HG02852 (cell line): Measurements from ENCODE around the gene CACNA2D1.
"Not testable (repeated sequence)": the region's sequence is repeated elsewhere in the genome, so short reads cannot be mapped to it uniquely, and the experiment has no call there.

Source experiments
- ATAC-seq: cut with Tn5 transposase; IDR thresholded peaks from one replicate; pipeline ENCODE4 v1.9.1; 2021; ENCODE audit warnings: mild to moderate bottlenecking, moderate library complexity; ENCODE audit not compliant: unreplicated experiment

The CACNA2D1 gene

DNA sequence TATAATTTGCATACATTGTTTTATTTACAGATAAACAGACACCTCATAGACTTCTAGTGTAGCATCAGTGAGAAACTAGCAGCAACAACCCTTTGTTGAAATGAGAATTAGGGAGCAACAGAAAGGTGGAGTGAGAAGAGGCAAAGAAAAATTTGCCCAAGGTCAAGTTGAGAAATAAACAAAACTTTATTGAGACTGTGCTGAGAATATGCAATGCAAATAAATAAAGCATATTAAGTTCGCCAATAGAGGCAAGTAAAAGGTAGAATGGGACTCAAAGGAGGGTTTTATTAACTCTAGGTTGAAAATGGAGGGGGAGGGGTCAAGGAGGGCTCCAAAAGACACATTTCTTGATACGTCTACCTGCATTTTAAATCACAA is 49.7 kb downstream of the CACNA2D1 start:
- no peak for ATAC-seq

DNA sequence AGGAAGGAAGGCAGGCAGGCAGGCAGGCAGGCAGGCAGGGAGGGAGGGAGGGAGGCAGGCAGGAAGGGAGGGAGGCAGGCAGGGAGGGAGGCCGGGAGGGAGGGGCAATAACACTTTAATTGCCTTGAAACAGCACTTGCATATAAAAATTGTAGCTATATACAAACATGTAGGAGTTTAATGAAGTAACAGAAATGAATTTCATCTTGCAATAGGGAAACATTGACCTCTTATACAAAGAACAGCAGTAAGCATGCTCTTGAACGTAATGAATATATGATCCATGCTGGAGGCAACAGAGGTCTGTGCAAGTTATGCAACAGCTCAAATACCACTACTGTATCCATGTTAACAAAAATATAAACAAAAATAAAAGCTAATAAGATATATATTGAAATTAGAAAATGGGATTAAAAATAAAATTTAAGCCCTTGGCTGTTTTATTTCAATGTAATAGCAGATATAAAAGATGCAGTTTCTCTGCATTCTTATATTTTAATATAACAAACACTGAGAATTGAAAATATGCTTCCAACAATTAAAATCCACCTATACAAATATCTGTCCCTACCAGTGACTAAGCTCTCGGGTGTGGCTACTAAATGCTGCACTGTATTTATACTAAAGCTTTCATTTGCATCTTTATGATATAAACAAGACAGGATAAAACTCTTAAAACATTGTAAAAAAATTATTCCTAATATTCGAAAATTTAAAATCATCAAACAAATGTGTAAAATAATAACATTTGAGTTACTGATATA is 50.3 kb downstream of the CACNA2D1 start:
- no peak for ATAC-seq

DNA sequence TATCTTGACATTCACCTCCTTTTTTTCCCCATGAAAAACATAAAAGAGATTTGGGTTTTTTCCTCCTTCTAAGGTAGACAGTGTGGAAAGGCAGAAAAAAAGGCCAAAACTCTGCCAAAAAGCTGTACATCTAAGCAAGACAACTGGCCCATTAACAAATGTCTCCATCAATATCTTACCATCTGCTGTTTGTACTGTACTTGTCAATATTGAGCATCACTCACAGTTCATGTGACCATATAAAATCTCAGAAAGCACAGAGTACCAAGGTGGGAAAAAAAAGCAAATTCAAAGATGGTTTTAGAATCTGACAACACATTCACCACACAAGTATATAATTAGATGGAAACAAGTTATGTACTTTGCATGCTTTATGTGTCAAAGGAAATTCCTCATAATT is 52.6 kb downstream of the CACNA2D1 start:
- no peak for ATAC-seq

DNA sequence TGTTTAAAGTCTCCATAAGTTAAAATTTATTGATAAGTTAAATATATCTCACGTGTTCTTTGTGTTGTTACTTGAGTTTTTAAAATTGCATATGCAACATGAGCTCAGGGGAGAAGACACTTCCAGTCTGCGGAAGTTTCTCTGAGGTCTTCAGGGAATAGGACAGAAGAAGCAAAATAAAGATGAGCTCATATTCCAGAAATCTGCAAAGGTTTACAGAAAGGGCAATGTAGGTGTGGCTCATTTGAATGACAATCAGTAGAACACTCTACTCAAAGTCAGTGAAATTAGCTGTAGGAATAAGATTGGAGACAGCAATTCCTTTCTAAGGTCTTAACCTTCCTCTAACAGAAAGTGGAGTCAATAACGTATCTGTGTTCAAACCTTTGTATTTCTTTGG is 53.7 kb downstream of the CACNA2D1 start:
- ATAC-seq: no peak

DNA sequence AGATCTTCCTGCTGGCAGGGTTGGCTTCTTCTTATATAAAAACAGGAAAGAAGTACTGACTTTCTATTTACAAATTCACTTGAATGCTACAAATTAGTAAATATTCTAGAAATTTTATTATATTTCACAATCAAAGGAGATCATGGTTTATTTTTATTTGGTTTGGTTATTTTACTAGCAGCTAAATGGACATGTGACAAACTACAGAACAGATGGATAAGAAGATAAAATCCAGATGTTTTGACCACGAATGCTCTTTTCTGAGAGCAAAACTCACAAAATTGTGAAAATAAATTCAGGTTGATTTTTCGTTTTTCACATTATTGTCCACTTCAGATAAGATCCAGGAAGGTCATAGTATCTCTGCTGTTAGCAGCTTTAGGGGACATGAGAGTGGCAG is 55.4 kb downstream of the CACNA2D1 start:
- ATAC-seq: no peak

DNA sequence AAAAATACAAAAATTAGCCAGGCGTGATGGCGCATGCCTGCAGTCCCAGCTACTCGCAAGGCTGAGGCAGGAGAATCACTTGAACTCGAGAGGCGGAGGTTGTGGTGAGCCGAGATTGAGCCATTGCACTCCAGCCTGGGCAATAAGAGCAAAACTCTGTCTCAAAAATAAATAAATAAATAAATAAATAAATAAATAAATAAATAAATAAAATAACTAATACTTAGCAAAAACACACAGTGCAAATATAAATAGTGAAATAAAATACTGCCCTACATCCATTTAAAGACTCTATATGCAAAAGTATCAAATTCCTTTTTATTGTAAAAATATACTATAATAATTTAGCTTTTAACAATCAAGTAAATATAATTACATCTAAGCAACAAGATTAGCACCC is 57.0 kb downstream of the CACNA2D1 start:
- not testable (repeated sequence) for ATAC-seq

DNA sequence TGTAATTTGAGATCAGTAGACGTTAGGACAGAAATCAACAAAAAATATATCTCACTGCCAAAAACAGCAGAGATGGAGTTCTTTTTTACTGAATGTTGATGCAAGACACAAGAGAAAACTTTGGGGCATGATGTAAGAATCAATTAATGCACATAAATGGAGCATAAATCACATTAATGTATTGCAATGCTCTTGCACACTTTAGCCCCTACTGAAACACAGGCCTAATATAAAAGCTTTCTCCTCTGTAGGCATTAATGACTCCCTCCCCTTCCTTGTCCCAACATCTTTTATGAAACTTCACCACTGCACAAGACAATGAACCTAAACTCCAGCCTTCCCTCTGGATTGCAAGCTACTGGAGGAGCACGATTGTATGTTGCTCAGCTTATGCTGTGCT is 58.8 kb downstream of the CACNA2D1 start:
- no peak for ATAC-seq

DNA sequence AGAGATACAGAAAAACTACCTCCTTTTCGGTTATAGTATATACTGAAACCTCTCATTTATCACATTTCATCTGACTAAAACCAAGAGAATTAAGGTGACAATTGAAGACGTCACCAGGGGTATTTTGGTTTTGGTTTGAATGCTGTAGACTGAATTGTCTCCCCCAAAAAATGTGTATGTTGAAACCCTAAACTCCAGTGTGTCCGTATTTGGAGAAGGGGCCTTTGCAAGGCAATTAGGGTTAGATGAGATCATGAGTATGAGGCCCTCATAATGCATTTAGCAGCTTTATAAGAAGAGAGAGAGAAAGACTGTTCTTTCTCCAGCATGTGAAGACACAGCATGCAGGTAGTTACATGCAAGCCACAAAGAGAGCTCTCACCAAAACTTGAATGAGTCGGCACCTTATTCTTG is 59.5 kb downstream of the CACNA2D1 start:
- peak; percentile 45 for ATAC-seq

DNA sequence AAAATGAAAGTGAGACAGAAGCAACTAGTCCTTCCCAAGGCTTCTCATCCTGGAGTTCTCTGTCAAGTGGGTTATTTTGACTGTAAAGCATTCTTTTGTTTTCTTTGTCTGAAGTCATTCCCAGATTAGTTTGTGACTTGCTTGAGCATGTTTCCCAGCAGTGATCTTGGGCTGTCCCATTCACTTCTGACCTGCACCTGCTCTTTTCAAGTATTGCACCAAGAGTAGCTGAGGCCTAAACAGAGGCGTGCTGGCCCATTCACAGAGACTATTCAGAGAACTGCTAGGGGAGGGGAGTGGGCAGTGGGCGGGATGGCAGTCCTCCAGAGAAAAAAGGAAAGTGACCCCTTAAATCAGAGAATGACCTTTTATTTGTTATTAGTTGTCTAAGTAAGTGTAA is 61.3 kb downstream of the CACNA2D1 start:
- ATAC-seq: no peak

DNA sequence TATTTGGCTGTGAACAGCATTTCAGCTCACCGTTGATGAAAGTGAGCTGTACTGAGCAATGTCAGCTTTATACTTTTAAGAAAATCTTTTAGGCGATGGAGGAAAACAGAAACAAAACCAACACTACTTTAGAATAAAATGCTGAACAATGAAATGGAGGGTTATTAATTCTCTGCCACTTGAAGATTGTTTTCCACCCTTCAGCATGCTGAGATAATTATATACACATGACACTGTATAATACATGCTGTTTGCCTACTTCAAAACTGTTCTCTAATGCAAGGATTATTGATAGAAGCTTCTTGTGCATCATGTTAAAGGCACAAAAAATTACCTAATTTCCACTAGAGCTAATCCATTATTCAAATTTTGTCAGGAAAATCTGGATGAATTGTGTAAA is 66.8 kb downstream of the CACNA2D1 start:
- no peak for ATAC-seq

DNA sequence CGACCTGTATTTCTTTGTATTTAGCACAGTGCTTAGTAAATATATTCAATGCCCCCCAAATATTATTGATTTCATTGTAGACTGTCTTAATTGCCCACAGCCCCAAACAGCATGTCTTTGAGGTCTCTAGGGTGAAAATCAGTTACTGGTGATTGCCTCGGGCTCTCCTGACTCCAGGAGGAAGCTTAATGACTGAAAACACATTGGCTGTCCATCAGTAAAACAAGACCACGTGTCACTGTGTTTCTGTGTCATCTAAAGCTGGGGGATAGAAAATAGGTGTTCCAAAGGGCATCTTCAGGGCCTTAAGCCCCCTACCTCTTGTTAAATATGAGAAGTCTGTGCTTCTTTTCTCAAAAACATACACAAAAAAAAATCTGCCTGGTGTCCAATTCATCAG is 67.9 kb downstream of the CACNA2D1 start:
- ATAC-seq: no peak

DNA sequence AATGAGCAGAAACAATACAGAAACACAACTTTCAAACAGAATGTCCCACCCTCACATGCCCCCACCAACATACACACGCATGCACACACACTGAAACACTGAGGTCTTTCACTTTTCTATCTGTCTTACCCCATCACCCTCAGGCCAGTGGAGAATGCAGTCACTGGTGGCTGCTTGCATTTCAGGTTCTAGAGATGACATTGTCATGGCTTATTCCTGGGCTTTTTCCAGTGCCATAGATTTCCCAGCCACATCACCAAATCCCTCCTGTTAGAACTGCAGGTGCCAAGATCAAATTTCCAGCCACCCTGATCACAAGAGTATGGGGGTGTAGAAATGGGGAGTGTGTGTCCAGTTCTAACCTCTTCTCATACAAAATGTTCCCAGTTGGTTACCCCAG is 68.4 kb downstream of the CACNA2D1 start:
- ATAC-seq: no peak

DNA sequence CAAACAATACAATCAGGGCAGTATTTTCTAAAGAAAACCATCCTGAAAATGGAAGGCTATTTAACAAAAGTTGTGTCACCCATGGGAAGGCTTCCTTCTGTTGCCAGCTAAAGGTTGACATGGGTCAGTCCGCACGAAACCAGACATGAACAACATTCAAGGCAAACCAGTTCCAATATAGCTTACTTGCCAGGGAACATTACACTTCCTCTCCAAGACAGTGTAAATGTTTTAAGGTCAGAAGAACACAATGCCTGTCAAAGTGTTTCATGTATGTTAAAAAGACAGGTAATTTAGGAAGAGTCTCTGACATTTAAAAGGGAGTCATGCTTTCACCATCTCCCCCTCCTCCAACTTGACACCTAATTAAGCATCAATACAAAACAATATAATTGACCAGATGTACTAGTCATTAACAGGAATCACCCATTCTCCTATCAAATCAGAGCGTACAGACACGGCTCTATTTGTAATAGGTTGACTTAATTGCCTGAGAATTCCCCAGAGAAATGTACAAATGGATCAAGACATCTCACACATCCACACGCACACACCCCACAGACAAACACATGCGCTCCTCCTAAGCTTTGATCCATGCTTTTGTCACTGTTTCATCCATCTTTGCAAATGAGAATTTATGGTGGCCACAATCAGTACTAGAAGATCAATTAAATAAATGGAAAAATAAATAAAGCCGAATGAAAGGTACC is 69.5 kb downstream of the CACNA2D1 start:
- no peak for ATAC-seq

DNA sequence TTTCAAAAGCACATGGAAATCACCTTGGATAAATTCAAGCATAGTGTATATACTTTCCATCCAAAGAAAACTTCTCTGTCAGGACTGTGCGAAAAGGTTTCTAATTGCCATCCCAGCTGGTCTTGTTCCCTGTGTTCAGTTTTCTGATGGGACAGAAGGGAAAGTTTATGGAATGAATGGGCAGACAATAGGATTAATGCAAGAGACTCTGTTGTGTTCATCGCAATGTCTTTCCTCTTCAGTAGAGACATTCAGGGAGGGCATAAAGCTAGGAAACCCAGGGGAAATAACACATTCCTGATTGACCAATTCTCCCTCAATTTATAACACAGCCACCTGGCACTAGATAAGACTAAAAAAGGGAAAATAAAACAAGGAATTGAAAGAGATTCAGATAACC is 78.9 kb downstream of the CACNA2D1 start:
- ATAC-seq: no peak

DNA sequence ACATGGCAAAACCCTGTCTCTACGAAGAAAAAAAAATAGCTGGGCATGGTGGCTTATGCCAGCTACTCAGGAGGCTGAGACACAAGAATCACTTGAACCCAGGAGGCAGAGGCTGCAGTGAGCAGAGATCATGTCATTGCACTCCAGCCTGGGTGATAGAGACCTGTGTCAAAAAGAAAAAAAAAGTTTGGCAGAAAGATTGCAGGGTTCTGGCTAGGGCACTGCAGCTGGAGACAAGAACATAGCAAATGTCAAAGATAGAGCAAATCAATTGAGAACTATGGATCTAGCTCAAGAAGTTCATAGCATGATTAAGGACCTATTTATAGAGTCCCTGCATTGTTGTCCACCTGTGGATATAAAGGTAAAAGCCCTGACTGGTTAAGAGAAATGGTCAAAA is 79.5 kb downstream of the CACNA2D1 start:
- ATAC-seq: no peak

DNA sequence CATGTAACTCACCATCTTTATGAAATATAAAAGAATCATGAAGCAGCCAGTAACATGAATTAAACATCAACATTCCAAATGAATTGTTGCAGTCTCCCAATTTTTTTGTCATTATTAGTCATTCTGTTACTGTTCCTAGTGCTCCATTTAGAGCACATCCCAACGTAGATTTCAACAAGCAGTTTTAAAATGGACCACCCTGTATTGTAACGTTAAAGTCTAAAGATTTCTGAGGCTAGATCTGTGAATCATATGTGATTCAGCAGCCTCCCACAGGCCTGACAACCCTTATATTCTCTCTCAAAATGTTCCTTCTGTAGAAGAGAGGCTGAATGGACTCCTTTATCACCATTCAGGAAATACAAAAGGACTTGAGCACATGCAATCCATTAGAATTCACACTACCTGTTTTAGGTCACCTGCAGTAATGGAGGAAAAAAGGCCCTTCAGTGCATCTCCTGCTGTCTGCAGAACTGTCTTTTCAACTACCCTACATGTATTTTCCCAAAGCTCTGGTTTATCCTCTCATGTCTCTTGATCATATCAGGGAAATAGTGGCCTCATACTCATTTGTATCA is 81.4 kb downstream of the CACNA2D1 start:
- no peak for ATAC-seq

DNA sequence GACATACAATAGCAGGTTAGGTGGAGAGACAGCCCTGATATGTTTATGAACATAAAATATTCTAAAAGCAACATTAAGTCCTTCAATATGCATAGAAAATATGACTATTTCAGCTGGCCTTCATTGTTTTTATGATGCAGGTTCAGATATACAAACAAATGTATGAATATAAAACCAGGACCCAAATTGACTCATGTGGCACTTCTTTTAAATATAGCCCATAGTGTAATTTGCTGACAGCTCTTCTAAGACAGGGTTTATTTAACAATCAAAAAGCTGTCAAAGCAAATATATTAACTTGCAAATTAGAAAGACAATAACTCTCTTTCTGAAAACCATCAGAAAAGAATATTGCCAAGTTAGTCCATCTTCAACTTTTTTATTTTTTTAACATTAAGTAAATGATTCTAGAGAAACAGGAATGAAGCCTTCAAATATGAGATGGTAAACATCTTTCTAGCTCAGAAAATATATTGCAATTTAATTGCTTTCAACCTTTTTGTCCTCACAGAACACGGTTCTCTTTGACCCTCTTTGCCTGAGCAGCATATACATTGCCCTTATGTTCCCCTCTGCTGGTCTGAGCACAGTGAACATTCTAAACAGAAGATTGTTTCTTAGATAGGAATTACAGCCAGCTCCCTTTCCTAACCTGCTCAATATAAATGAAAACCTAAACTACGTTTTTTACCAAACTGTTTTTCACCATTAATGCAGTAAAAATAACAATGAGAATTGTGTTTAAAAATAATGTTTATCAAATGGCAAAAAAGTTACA is 82.8 kb downstream of the CACNA2D1 start:
- no peak for ATAC-seq

DNA sequence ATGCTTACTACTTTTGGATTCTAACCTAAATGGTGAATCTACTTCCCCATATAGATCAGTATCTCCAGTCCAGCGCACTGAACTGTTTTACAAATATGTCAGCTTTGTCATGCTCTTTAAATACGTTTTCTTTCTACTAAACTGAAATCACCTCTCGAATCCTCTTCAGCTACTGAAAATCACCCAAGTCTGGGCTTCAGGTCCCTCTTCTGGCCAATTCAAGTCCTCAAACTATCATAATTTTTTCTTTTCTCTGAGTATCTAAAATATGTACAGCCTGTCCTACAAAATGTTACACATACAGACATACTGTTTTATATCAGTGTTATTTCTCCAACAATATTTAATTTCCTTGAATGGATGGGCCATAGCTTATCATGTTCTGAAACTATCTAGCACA is 84.2 kb downstream of the CACNA2D1 start:
- no peak for ATAC-seq

DNA sequence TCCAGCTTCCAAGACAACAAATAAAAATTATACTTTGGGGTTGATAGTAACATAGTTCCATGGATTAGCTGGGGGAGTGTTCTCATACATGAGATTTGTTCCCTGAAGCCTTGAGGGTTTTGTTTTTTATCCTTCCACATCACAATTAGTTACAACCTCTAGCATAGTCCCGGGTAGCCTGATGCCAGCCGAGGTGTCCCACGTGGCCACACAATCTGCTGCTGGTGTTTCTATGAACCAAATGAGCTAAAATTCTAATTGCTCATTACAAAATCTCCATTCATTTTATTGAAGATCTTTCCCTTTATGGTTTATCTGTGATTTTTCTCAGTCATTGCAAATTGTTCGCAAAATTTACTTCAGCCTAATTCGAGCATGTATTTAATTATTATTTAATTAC is 84.7 kb downstream of the CACNA2D1 start:
- ATAC-seq: no peak

DNA sequence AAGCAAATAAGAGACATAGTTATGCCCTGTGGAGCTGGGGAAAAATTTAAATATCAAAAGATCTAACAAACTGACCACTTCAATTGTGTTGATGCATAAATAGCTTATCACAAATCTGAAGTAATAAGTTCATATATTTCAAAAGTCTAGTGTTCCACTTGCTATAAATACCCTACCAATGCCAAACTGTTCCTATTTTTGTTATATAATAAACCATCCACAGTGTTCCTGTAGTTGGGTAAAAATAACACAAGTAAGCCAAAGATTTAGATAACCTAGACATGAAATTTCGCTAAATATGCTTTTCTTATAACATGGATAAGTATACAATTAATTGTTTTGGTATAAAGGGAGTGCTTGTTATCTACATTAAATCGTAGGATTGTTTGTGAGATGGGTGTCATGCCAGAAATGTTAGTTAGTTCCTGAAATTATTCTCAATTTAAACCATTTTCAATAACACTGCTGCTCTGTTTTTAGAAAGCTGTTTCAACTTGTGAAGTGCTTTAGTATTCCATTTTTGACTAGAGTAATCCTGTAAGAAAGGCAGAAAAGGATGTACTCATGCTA is 85.5 kb downstream of the CACNA2D1 start:
- no peak for ATAC-seq

DNA sequence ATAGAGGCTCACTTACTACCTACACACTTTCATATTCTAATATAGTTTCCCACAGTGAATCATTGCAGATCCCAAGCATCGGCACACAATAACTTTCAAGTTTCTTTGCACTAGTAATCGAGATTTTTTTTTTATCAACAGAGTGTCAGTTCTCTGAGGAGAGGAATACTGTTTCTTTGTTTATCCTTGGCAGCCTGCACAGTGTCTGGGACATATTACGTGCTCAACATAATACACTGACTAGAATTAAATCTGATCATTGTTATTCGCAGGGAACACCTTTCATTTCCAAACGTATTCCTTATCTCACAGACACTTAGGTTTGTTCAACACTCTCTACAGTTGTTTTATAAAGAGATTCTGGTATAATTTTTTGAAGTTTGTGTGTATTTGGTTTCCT is 95.3 kb downstream of the CACNA2D1 start:
- ATAC-seq: no peak
